Measurements from ENCODE around the gene IER5.

Gene IER5

GRCh38 chr1:181099152-181100014 lies 10.9 kb downstream of the IER5 start:
- no peak for DNase-seq (ENCODE audit: low read depth)

- no peak for DNase-seq (ENCODE audit: low read depth)
Measured at GRCh38 chr1:181100015-181100905, 11.8 kb downstream of the IER5 start.

- DNase-seq (ENCODE audit: low read depth) = no peak
Measured at GRCh38 chr1:181100934-181101333, 12.4 kb downstream of the IER5 start.

DNA sequence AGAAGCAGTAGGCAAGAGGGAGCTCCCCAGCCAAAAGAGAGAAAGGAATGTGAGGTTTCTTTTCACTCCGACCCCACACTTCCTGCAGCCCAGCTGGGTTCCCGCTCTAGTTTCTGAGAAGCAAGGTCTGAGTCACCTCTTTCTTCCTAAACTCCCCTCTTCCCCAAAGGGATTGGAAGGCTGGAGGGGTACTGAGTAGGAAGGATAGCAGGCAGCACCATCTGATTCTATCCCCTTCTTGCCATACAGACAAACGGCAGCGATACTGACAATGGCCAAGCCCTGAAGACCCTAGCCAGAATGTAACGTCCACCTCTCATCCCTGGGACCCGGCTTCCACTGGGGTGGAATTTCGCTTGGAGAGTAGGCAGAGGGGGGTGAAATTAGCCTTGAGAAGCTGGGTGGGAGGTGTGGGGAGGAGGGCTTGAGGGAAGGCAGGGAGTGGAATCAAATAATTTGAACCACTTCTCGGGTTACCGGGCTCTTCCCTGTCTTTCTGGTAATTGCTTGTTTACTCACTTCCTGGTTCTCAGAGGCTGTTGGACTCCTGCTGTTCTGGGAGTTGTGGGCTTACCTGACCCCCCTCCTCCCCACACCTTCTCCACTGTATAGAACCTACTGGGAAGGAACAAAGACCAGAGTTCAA lies 13.2 kb downstream of the IER5 start:
- no peak for DNase-seq (ENCODE audit: low read depth)

DNA sequence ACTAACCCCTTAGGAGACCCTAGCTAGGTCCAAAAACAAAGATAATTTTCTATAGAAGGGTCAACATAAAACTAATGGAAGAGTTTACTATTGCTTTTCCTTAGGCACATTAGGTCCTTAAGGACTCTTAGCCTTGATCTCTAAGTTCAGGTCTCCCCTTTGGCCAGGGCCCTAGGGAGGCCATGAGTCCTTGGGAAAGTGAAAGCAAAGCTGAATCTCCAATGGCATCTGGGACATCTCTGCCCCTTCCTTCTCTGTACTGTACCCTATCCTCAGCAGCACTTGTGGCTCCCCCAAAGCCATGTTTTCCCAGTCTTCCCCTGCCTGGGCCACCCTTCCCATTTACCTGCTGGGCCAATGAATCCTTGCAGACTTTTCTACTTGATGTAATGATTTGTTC lies 14.3 kb downstream of the IER5 start:
- DNase-seq (ENCODE audit: low read depth) = no peak

DNA sequence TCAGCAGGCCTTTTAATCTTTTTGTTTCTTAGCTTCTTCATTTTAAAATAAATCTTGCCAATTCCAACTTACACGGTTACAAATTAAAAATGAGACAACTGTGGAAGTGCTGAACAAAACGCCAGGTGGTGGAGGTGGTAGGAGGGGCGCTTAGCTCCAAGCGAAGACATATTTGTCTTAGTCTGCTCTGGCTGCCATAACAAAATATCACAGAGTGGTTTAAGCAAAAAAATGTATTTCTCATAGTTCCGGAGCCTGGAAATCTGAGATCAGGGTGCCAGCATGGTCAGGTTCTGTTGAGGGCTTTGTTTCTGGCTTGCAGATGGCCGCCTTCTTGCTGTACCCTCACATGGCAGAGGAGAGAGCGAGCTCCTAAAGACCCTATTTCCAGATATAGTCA lies 14.9 kb downstream of the IER5 start:
- DNase-seq (ENCODE audit: low read depth) = no peak

DNA sequence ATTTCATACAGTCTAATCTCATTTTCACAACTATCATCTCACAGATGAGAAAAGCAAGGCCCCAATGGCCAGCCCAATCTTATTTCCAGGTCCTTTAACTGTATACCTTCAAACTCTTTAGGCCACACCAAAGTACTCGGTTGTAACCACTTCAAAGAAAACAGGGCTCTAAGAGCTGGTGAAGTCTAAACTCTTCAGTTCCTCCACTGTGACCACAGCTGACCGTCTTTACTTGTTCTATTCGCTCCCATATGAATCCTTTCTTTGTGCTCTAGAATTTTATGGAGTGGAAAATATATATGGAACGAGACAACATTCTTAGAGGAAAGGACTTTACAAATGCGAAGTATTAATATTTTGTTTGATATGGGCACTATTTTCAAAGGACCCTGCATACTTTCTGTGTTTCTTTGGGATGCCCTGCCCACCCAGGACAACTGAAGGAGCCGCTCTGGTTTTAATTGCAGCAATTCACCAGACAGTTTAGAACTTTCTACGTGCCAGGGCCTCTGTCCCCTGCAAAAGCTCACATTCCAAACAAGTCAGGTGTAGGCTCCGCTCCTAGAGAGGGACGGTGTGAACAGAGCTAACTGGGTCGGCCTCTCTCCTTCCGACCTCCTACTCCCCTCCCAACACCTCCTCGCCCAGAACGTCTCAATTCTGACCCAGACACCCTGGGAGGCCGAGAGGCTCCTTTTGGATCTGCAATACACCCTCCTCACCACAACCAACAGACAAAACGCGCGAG lies 15.7 kb downstream of the IER5 start:
- no peak for DNase-seq (ENCODE audit: low read depth)

- no peak for DNase-seq (ENCODE audit: low read depth)
Measured at GRCh38 chr1:181104790-181105133, 16.3 kb downstream of the IER5 start.

DNA sequence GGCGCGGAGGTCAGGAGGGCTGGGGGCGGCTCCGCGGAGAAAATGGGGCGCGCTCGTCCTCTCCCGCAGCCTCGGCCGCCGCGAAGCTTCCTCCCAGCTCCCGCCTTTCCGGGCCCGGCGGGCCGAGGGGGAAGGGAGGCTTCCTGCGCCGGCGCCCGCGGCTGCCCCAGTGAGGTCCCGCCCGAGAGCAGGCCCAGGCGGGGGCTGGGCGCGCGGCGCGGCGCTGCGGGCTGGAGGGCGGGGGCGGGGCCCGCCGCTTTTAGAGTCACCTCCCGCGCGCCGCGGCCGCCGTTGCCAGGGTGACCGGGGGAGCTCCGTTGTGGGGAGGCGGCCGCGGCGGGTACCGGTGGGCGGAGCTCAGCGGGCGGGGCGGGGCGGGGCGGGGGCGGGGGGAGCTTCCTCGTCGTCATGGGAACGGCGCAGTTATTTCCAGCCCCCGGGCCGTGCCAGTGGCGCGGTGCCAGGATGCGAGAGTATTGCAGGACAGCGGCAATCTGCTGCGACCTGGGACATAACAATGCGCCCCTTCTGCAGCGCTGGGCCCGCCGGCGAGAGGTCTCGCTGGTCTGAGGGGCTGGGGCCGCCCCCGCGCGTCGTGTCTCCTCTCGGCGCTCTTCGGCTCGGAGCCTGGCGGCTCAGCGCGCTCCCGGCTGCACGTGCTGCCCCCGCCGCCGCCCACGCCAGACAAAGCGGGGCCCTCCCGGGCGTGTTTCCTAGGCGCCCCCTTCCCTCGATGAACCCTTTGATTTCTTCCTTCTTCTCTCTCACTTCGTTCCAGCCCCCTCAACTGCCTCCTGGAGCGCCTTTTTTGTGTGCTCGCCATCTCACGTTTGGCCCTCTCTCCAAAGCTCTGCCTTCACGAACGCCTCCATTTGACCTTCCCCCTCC lies 16.9 kb downstream of the IER5 start:
- DNase-seq (ENCODE audit: low read depth) = no peak

- no peak for DNase-seq (ENCODE audit: low read depth)
Measured at GRCh38 chr1:181106022-181106312, 17.5 kb downstream of the IER5 start.

GRCh38 chr1:181106479-181106878 lies 18.0 kb downstream of the IER5 start:
- no peak for DNase-seq (ENCODE audit: low read depth)

DNA sequence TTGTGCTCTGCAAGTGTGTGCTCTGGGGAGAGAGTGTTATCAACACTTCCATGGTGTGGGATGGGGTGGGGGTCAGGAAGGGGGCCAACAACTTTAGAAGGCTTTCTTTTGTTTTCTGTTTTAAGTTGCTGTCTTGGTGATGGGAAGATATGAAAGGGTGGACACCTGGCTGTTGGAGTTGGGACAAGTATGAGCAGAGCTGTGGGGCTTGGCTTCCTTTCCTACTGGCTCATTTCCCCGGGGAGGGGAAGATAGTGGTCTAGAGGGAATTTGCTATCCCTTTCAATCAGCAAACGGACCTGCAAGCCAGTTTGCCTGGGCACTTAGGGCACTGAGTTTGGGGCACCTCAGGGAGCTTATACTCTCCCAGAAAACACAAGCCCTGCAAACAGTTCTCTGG lies 19.2 kb downstream of the IER5 start:
- DNase-seq (ENCODE audit: low read depth) = no peak

- no peak for DNase-seq (ENCODE audit: low read depth)
Measured at GRCh38 chr1:181108304-181108867, 19.9 kb downstream of the IER5 start.

DNA sequence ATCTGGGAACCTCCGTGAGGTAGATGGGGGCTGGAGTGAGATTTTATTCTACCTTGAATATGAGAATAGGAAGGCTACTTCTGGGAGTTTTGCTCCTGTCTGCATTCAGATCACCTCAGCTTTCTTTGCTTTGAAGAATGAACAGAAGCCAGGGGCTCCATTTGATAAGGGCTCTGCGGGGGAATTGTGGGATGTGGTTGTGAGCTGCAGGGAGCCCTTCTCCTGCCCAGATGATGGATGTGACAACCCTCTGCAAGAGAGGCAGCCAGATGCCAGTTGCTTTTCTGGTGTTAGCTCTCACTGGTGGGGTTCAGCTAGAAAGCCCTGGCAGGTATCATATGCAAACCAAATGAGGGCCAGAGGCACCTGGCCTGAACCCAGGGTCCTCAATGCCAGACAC lies 21.5 kb downstream of the IER5 start:
- no peak for DNase-seq (ENCODE audit: low read depth)

GRCh38 chr1:181111559-181111958 lies 23.1 kb downstream of the IER5 start:
- DNase-seq (ENCODE audit: low read depth) = no peak

GRCh38 chr1:181112071-181112929 lies 23.8 kb downstream of the IER5 start:
- DNase-seq (ENCODE audit: low read depth) = peak; percentile 98

GRCh38 chr1:181113059-181113641 lies 24.6 kb downstream of the IER5 start:
- DNase-seq (ENCODE audit: low read depth) = no peak

DNA sequence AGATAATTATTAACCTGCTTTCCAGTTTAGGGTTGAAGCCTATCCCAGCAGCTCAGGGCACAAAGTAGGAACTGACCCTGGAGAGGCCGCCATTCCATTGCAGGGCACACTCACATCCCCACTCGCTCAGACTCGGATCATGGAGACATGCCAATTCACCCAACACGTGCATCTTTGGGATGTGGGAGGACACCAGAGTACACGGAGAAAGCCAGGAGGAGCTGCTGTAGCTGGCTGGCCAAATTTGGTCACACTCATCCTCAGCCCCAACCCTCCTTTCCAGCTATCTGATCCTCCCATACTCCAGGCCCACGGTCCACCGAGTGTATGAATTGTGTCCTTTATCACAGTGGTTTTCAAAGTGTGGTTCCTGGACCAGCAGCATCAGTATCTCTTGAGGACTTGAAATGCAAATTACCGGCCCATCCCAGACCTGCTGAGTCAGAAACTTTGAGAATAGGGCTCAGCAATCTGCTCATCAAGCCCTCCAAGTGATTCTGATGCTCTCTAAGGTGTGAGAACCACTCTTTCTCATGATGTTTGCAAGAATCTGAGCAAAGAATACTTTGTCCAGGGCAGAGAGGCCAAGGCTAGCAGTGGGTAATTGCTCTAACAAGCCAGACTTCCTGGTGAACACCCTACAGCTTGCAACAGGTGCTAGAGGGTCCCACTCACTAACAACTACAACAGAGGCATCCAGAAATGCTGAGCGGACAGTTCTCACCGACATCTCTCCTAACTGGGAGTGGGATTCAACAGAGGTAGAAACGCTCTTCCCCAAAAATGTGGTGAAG lies 26.3 kb downstream of the IER5 start:
- no peak for DNase-seq (ENCODE audit: low read depth)

DNA sequence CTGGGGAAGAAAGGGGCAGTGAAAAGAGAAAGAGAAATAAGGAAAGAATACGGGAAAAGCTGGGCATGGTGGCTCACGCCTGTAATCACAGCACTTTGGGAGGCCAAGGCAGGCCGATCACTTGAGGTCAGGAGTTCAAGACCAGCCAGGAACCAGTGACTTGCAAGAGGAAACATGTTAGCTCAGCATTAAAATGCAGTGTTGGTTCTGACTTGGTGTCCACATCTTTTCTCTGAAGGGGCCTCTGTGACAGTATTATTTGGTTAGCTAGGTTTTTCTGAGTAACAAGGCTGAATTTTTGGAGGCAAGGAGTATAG lies 26.8 kb downstream of the IER5 start:
- no peak for DNase-seq (ENCODE audit: low read depth)
